ENCODE results near the gene GSTM5. TPM values are rescaled to one million over a fixed set of nuclear protein-coding genes. Genes with fewer than 3 reads are reported as not detected.

GSTM5 gene
- total RNA-seq, 1 experiment from 2014 or later: 0.11 TPM

DNA sequence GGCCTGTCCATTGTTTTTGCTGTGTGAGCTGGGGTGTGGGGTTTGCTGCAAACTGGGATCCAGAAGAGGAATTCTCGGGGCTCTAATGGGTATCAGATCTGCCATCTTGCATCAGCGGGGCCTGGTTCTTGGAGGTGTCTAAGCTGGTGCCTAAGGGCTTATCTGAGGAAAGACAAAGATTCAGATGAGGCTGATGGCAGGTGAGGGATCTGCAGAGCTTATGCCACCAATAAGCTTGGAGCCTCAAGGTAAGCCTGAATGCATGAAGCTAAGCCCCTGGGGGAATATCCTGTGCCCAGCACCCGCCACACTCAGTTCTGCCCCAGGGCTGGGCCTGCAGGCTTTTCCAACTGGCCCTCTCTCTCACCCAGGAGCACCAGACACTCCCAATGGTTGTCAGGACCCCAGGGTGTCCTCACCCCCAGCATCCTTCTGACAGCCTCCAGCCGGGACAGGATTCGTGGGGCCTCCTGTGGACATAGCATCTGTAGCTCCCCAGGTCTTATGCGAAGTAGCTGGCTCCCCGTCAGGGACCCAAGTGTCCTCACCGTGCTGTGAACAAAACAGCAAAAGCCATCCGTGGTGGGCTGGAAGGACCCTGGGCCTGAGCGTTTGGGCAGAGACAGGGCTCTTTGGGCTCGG is 38.3 kb downstream of the GSTM5 start (continued):
- TF ChIP-seq, protein P1, sequence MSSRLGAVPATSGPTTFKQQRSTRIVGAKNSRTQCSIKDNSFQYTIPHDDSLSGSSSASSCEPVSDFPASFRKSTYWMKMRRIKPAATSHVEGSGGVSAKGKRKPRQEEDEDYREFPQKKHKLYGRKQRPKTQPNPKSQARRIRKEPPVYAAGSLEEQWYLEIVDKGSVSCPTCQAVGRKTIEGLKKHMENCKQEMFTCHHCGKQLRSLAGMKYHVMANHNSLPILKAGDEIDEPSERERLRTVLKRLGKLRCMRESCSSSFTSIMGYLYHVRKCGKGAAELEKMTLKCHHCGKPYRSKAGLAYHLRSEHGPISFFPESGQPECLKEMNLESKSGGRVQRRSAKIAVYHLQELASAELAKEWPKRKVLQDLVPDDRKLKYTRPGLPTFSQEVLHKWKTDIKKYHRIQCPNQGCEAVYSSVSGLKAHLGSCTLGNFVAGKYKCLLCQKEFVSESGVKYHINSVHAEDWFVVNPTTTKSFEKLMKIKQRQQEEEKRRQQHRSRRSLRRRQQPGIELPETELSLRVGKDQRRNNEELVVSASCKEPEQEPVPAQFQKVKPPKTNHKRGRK (CRISPR knock-in tag; IDR thresholded peaks at IDR 0.05; ENCODE audit: borderline replicate concordance): no peak
- TF ChIP-seq, protein P2, sequence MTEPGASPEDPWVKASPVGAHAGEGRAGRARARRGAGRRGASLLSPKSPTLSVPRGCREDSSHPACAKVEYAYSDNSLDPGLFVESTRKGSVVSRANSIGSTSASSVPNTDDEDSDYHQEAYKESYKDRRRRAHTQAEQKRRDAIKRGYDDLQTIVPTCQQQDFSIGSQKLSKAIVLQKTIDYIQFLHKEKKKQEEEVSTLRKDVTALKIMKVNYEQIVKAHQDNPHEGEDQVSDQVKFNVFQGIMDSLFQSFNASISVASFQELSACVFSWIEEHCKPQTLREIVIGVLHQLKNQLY (CRISPR knock-in tag; IDR thresholded peaks at IDR 0.05): no peak
- no peak for TF ChIP-seq SOX15 (CRISPR knock-in tag; IDR thresholded peaks at IDR 0.05)
- TF ChIP-seq, protein P3, sequence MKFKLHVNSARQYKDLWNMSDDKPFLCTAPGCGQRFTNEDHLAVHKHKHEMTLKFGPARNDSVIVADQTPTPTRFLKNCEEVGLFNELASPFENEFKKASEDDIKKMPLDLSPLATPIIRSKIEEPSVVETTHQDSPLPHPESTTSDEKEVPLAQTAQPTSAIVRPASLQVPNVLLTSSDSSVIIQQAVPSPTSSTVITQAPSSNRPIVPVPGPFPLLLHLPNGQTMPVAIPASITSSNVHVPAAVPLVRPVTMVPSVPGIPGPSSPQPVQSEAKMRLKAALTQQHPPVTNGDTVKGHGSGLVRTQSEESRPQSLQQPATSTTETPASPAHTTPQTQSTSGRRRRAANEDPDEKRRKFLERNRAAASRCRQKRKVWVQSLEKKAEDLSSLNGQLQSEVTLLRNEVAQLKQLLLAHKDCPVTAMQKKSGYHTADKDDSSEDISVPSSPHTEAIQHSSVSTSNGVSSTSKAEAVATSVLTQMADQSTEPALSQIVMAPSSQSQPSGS (CRISPR knock-in tag; IDR thresholded peaks at IDR 0.05; ENCODE audit: borderline replicate concordance, low read depth): no peak
- no peak for TF ChIP-seq JAZF1 (CRISPR knock-in tag; IDR thresholded peaks at IDR 0.05)
- TF ChIP-seq NFE2L1 (CRISPR knock-in tag; IDR thresholded peaks at IDR 0.05): no peak
- TF ChIP-seq NR2C2 (CRISPR knock-in tag; IDR thresholded peaks at IDR 0.05): no peak
- no peak for TF ChIP-seq TP53 (CRISPR knock-in tag; IDR thresholded peaks at IDR 0.05)
- TF ChIP-seq, protein P4, sequence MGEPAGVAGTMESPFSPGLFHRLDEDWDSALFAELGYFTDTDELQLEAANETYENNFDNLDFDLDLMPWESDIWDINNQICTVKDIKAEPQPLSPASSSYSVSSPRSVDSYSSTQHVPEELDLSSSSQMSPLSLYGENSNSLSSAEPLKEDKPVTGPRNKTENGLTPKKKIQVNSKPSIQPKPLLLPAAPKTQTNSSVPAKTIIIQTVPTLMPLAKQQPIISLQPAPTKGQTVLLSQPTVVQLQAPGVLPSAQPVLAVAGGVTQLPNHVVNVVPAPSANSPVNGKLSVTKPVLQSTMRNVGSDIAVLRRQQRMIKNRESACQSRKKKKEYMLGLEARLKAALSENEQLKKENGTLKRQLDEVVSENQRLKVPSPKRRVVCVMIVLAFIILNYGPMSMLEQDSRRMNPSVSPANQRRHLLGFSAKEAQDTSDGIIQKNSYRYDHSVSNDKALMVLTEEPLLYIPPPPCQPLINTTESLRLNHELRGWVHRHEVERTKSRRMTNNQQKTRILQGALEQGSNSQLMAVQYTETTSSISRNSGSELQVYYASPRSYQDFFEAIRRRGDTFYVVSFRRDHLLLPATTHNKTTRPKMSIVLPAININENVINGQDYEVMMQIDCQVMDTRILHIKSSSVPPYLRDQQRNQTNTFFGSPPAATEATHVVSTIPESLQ (CRISPR knock-in tag; IDR thresholded peaks at IDR 0.05): no peak
- no peak for TF ChIP-seq EMX1 (CRISPR knock-in tag; IDR thresholded peaks at IDR 0.05)
- no peak for TF ChIP-seq NFATC4 (CRISPR knock-in tag; IDR thresholded peaks at IDR 0.05)
- TF ChIP-seq ATF1 (CRISPR knock-in tag; IDR thresholded peaks at IDR 0.05): no peak

DNA sequence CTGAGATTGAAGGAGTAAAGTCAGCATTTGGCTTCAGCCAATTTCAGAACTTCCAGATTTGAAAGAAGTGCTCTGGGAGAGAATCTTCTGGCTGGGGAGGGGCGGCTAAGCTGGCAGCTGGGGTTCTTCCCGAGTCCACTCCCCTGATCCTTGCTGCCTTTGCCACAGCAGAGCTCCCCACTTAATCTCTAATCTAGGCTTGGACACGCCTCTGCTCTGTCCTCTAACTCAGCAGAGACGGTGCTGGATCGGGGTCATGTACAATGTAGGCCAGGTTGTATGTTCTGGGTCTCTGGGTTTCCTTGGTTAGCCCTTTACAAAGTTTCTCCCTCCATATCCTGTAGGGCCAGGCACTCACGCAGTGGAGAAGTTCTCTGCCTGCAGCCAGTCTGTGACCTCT is 38.9 kb downstream of the GSTM5 start:
- Mint-ChIP-seq H3K36me3 (peaks cover 8% of the 10 kb centered on the region), H3K4me1 (no peaks in the 10 kb centered on the region), H3K27ac (no peak overlapping the region), H3K27me3 (ENCODE audit: low read depth) (peaks cover 19% of the 10 kb centered on the region), H3K4me3 (no peak overlapping the region), H3K9me3 (peaks cover 29% of the 10 kb centered on the region)
- ChIA-PET POLR2A (no interaction called here), CTCF (no interaction called here)
- DNase-seq (ENCODE audit: low spot score): no peak
- no peak for ATAC-seq
- TF ChIP-seq, protein P5, sequence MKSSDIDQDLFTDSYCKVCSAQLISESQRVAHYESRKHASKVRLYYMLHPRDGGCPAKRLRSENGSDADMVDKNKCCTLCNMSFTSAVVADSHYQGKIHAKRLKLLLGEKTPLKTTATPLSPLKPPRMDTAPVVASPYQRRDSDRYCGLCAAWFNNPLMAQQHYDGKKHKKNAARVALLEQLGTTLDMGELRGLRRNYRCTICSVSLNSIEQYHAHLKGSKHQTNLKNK (CRISPR knock-in tag; IDR thresholded peaks at IDR 0.05): no peak
- TF ChIP-seq ETV6 (CRISPR knock-in tag; IDR thresholded peaks at IDR 0.05) (no peak), CBFB (CRISPR knock-in tag; IDR thresholded peaks at IDR 0.05; ENCODE audit: low read depth) (no peak)

DNA sequence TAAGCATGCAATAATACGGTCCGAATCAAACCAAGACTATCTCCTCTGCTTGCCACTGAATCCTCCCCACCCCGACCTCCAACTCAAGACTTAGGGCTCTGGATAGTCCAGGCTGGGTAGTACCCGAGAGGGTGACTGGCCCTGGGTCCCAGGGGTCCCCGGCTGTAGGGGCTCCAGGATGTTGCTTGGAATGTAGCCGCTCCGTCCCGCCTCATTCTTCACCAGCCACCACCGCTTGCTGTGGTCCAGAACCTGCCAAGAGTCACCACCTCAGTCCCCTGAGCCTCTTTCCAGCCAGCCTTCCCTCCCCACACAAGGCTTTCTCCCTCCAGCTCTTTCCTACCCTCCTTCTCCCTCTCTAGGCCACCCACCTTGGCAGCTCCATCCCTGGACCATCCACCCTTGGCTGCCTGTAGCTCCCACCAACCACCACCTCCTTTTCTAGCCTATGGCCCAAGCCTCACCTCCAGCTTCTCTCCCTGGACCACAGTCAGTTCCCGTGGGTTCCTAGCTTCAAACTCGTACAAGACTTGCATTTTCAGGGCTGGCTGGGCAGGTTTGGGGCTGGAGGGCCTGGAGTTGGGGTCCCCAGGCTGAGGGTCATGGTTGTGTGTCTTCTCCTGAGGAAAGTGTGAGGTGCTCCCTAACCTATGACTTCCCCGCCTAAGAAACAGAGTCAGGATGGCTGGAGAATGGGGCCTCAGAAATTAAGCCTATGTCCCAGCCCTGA is 39.6 kb downstream of the GSTM5 start:
- H3K36me3 Mint-ChIP-seq: peaks cover 8% of the 10 kb centered on the region
- POLR2A ChIA-PET: no interaction called here
- TF ChIP-seq GTF2I (CRISPR knock-in tag; conservative IDR thresholded peaks at IDR 0.05): no peak
- no peak for TF ChIP-seq SMAD4 (CRISPR knock-in tag; IDR thresholded peaks at IDR 0.05)
- TF ChIP-seq ZNF317 (CRISPR knock-in tag; IDR thresholded peaks at IDR 0.05; ENCODE audit: borderline replicate concordance, low read depth): no peak
- no peak for TF ChIP-seq TP53 (CRISPR knock-in tag; IDR thresholded peaks at IDR 0.05)
- no peak for TF ChIP-seq ESRRA (CRISPR knock-in tag; IDR thresholded peaks at IDR 0.05; ENCODE audit: borderline replicate concordance)
- no peak for TF ChIP-seq NR2C2 (CRISPR knock-in tag; IDR thresholded peaks at IDR 0.05)
- no peak for TF ChIP-seq ZNF121 (CRISPR knock-in tag; IDR thresholded peaks at IDR 0.05)
- ATAC-seq (no peak), DNase-seq (ENCODE audit: low spot score) (no peak)
- no peak overlapping the region for H3K27ac Mint-ChIP-seq
- CTCF ChIA-PET: interaction anchor here (2.9 kb wide), 1 partner anchor 233 kb away, joined by 10 read pairs; the partner anchor contains the start of gene AHCYL1
- H3K4me3 Mint-ChIP-seq: no peak overlapping the region
- H3K9me3 Mint-ChIP-seq: peaks cover 27% of the 10 kb centered on the region
- H3K27me3 Mint-ChIP-seq (ENCODE audit: low read depth): peaks cover 19% of the 10 kb centered on the region
- H3K4me1 Mint-ChIP-seq: no peaks in the 10 kb centered on the region

All from WTC11 (cell line).